Suprapubic skin (tissue), 4 donors: Measurements from ENCODE around the gene MT2A. TPM values are rescaled to one million over a fixed set of nuclear protein-coding genes. Genes with fewer than 3 reads are reported as not detected.

Experiments used
- DNase-seq, 2 donors: peaks; one replicate each; pipeline ENCODE4 v3.0.0-alpha.2; 2019; ENCODE audit warnings: low spot score in 2 of 2
- H3K27ac ChIP-seq: fragments of 200-600 bp; sonication (generic); one replicate; pipeline ENCODE4 v1.5.1; 2019
- H3K27me3 ChIP-seq: fragments of 200-600 bp; sonication (generic); one replicate; pipeline ENCODE4 v1.5.1; 2019
- H3K36me3 ChIP-seq: fragments of 200-600 bp; sonication (generic); one replicate; pipeline ENCODE4 v1.5.1; 2019
- H3K4me1 ChIP-seq: fragments of 200-600 bp; sonication (generic); one replicate; pipeline ENCODE4 v1.5.1; 2019
- H3K4me3 ChIP-seq: fragments of 200-600 bp; sonication (generic); one replicate; pipeline ENCODE4 v1.5.1; 2019; ENCODE audit warnings: mild to moderate bottlenecking
- H3K9me3 ChIP-seq: fragments of 200-600 bp; sonication (generic); one replicate; pipeline ENCODE4 v1.5.1; 2019
- CTCF ChIP-seq, 2 donors: fragments of 200-600 bp in 1 of 2; fragments of 450-650 bp in 1 of 2; sonication (generic) in 1 of 2; IDR thresholded peaks; one replicate each; pipeline ENCODE4 v1.5.1; 2016 to 2019; ENCODE audit warnings: antibody characterized with exemption in 2 of 2, mild to moderate bottlenecking in 1 of 2, moderate library complexity in 1 of 2
- EP300 ChIP-seq: sonication (generic); formaldehyde crosslinking; IDR thresholded peaks from one replicate; pipeline ENCODE4 v1.6.1; 2017; ENCODE audit warnings: antibody characterized with exemption
- POLR2A ChIP-seq, 2 donors: fragments of 450-650 bp; IDR thresholded peaks; one replicate each; pipeline ENCODE4 v1.6.1; 2017; ENCODE audit warnings: antibody characterized with exemption in 2 of 2, mild to moderate bottlenecking in 2 of 2, moderate library complexity in 2 of 2
- POLR2AphosphoS5 ChIP-seq, 3 donors: sonication (generic); formaldehyde crosslinking; IDR thresholded peaks; one replicate each; pipeline ENCODE4 v1.6.1; 2017; ENCODE audit warnings: antibody characterized with exemption in 3 of 3
- WGBS: methylation state at CpG from one replicate; pipeline ENCODE4 v1.1.5; 2018; 5-methylcytosine and 5-hydroxymethylcytosine counted together
- total RNA-seq, 4 donors: library from RNA; depleted of rRNA; stranded (reverse); fragments of >200 nt; gene quantifications; one replicate each; pipeline ENCODE4 v1.1.0, GENCODE V29; 2016

The MT2A gene
- total RNA-seq, 4 donors from 2014 or later = 375 to 1,014 (median 463) TPM

GRCh38 chr16:56632848-56633365 lies 24.5 kb downstream of the MT2A start:
- peak overlapping the region; percentile 82 for H3K27ac ChIP-seq
- H3K4me1 ChIP-seq = peaks cover 32% of the 10 kb centered on the region
- no peaks in the 10 kb centered on the region for H3K36me3 ChIP-seq
- WGBS = 23% methylated on average over 5 of the region's 6 CpGs
- no peaks in the 10 kb centered on the region for H3K9me3 ChIP-seq
- peak overlapping the region; percentile 48 for H3K4me3 ChIP-seq
- no peak for DNase-seq
- TF ChIP-seq CTCF (IDR thresholded peaks at IDR 0.05) (no peak), POLR2A (IDR thresholded peaks at IDR 0.05) (no peak), POLR2AphosphoS5 (IDR thresholded peaks at IDR 0.05) (no peak), EP300 (no peak)
- H3K27me3 ChIP-seq = peaks cover 22% of the 10 kb centered on the region

GRCh38 chr16:56633535-56633934 lies 25.2 kb downstream of the MT2A start:
- no peak for DNase-seq
- Histone ChIP-seq H3K27me3 (peaks cover 29% of the 10 kb centered on the region), H3K27ac (peak overlapping the region; percentile 10), H3K9me3 (no peaks in the 10 kb centered on the region), H3K36me3 (no peaks in the 10 kb centered on the region), H3K4me3 (peak overlapping the region; percentile 48), H3K4me1 (peaks cover 38% of the 10 kb centered on the region)
- WGBS = 35% methylated on average over 7 of the region's 7 CpGs
- TF ChIP-seq CTCF (IDR thresholded peaks at IDR 0.05) = no peak
- TF ChIP-seq POLR2A (IDR thresholded peaks at IDR 0.05) = no peak
- TF ChIP-seq EP300 = no peak
- no peak for TF ChIP-seq POLR2AphosphoS5 (IDR thresholded peaks at IDR 0.05)

- peaks cover 42% of the 10 kb centered on the region for H3K27me3 ChIP-seq
- peak overlapping the region; percentile 36 for H3K4me3 ChIP-seq
- no peaks in the 10 kb centered on the region for H3K36me3 ChIP-seq
- DNase-seq = no peak
- peaks cover 44% of the 10 kb centered on the region for H3K4me1 ChIP-seq
- no peaks in the 10 kb centered on the region for H3K9me3 ChIP-seq
- WGBS = 72% methylated on average over 46 of the region's 47 CpGs
- no peak overlapping the region for H3K27ac ChIP-seq
- TF ChIP-seq POLR2A (IDR thresholded peaks at IDR 0.05) = no peak
- TF ChIP-seq CTCF (IDR thresholded peaks at IDR 0.05) = no peak
- TF ChIP-seq EP300 = no peak
- TF ChIP-seq POLR2AphosphoS5 (IDR thresholded peaks at IDR 0.05) = no peak
Measured at GRCh38 chr16:56634715-56635440, 26.5 kb downstream of the MT2A start.

- H3K9me3 ChIP-seq = no peaks in the 10 kb centered on the region
- no peak for DNase-seq
- peaks cover 44% of the 10 kb centered on the region for H3K4me1 ChIP-seq
- no peaks in the 10 kb centered on the region for H3K36me3 ChIP-seq
- TF ChIP-seq POLR2AphosphoS5 (IDR thresholded peaks at IDR 0.05) = no peak
- TF ChIP-seq POLR2A (IDR thresholded peaks at IDR 0.05) = no peak
- no peak for TF ChIP-seq EP300
- no peak for TF ChIP-seq CTCF (IDR thresholded peaks at IDR 0.05)
- H3K4me3 ChIP-seq = peak overlapping the region; percentile 36
- peaks cover 42% of the 10 kb centered on the region for H3K27me3 ChIP-seq
- H3K27ac ChIP-seq = no peak overlapping the region
- WGBS = 66% methylated on average over 34 of the region's 40 CpGs
Measured at GRCh38 chr16:56635441-56635967, 27.1 kb downstream of the MT2A start.

GRCh38 chr16:56636616-56637413 lies 28.4 kb downstream of the MT2A start:
- peaks cover 42% of the 10 kb centered on the region for H3K27me3 ChIP-seq
- no peak for DNase-seq
- H3K9me3 ChIP-seq = no peaks in the 10 kb centered on the region
- H3K4me3 ChIP-seq = no peak overlapping the region
- H3K27ac ChIP-seq = no peak overlapping the region
- H3K36me3 ChIP-seq = no peaks in the 10 kb centered on the region
- peaks cover 41% of the 10 kb centered on the region for H3K4me1 ChIP-seq
- 72% methylated on average over 7 of the region's 9 CpGs for WGBS
- no peak for TF ChIP-seq POLR2AphosphoS5 (IDR thresholded peaks at IDR 0.05)
- no peak for TF ChIP-seq POLR2A (IDR thresholded peaks at IDR 0.05)
- no peak for TF ChIP-seq EP300
- no peak for TF ChIP-seq CTCF (IDR thresholded peaks at IDR 0.05)
